Measurements from ENCODE around the gene DDA1.

GRCh38 chr19:17275441-17276175 lies 33.8 kb upstream of the DDA1 start:
- TF ChIP-seq CTCF (IDR thresholded peaks at IDR 0.05 in 8 of 11, conservative IDR thresholded peaks at IDR 0.05 in 3 of 11) (no peak), POLR2AphosphoS5 (IDR thresholded peaks at IDR 0.05) (no peak), POLR2A (IDR thresholded peaks at IDR 0.05) (no peak)
